HG03060 (cell line): ENCODE measurements around the gene NLGN4X.
A peak's percentile ranks its signal among the peaks of the same experiment; 100 is the strongest.

ENCODE experiments used
- ATAC-seq: cut with Tn5 transposase; IDR thresholded peaks from one replicate; pipeline ENCODE4 v1.9.1; 2021; ENCODE audit warnings: low read depth, moderate number of reproducible peaks; ENCODE audit not compliant: unreplicated experiment

Gene NLGN4X

GRCh38 chrX:6228720-6229119 is at the start of gene NLGN4X:
Gene NLGN4X, minus strand, starts transcription at chrX:6228867. Its CDS starts 77,401 bp downstream, at chrX:6151466.
- ATAC-seq: no peak

DNA sequence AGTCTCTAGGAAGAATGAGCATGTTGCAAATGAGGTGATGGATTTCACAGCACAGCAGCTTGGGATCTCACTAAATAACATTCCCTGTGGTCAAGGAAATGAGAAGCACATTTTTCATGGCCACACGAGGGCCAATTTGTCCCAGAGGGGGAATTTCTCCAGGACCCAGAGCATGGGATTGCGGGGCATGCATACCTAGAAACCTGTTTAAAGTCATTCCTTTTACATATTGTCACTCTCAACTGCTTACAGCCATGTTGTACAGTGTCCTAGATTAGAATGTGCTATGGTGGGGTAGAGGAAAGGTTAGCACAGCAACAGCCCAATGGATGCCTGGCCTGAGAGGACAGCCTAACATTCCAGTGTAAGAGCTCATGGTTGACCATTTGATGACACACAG is 37.4 kb upstream of the NLGN4X start:
- no peak for ATAC-seq

- ATAC-seq: no peak
Observed at GRCh38 chrX:6262959-6263358, 34.3 kb upstream of the NLGN4X start.

DNA sequence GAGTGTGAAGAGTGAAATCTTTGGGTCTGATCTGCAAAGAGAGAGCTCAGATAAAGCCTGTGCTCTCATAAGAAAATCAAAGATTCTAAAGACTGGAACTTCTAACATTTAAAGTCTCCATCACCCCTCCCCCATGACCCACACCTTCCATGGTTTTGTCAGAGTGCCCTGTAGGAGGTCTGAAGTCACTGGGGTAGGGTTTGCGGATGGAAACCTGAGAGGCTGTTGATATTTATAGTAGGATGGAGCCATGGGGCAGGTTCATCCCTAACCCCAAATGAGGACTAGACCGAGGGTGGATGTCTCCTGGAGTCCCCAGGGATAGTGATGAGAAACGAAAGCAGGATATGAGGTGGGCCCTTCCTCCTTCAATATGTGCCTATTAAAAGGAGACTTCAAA is 28.4 kb upstream of the NLGN4X start:
- no peak for ATAC-seq

DNA sequence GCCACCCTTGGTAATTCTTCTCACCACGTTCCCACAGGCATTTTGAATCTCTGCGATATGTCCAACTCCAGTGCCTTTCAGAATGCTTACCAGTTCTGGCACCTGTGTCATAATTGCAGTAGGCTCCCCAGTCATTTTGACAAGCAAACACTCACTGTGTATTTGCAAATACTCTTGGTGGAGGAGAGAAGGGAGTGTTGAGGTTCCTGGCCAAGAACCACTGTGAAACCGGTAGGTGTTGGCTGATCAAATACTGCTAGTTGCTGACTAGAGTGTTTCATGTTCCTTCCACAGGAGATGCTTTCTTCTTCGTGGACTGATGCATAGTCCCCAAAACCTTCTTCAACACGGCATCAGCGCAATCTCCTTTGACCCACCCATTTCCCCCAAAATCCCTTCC is 16.0 kb upstream of the NLGN4X start:
- ATAC-seq: no peak

- ATAC-seq: no peak
Observed at GRCh38 chrX:6238576-6238975, 9.9 kb upstream of the NLGN4X start.

DNA sequence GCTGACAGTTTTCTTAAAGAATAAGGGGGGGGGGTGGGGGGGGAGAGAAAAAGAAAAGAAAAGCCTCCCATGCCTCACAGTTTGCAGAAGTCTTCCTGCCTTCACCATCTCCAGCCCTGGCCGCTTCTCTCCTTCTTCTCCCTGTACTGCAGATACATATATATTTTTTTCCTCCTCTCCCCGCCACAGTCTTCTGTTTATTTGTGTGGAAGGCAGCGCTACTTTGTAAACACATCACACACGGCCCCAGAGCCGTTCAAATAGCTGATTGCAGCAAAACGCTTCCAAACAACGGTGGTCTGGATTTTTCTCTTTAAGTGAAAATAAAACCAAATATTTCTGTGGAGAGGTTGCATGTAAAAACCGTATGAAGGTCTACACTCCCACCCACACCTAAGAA is 732 bp downstream of the NLGN4X start:
- no peak for ATAC-seq

GRCh38 chrX:6227453-6227835 is 1.2 kb downstream of the NLGN4X start:
- ATAC-seq: no peak

GRCh38 chrX:6226596-6227452 is 1.8 kb downstream of the NLGN4X start:
- ATAC-seq: no peak

DNA sequence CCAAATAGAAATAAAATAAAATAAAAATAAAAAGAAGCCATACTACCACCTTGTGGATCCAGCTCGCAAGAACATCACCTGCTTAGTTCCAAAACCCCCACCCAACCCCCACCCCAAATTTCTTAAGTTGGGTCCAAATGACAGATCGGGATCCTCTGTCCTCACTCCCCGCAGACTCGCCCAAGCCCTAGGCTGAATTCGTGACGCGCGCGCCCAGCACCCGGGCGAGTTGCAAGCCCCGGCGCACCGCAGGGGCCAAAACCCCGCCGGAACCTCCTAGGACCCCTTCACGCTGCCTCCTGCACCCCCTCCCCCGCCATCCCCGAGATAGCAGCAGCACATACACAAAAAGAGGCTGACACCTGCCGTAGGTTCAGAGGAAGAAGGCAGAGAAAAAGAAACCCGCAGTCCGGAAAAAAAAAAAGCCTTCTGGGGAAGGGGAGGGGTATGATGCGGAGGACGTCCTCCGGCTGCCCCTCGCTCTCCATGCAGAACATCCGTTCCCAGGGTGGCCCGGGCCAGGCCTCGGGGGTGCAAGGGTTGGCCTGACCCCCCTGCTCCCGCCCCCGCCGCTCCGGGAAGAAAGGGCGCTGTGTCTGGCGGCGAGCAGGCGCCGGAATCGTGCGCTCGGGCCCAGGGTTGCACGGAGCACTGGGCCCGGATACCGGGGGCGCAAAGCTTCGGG is 2.6 kb downstream of the NLGN4X start:
- ATAC-seq: no peak

DNA sequence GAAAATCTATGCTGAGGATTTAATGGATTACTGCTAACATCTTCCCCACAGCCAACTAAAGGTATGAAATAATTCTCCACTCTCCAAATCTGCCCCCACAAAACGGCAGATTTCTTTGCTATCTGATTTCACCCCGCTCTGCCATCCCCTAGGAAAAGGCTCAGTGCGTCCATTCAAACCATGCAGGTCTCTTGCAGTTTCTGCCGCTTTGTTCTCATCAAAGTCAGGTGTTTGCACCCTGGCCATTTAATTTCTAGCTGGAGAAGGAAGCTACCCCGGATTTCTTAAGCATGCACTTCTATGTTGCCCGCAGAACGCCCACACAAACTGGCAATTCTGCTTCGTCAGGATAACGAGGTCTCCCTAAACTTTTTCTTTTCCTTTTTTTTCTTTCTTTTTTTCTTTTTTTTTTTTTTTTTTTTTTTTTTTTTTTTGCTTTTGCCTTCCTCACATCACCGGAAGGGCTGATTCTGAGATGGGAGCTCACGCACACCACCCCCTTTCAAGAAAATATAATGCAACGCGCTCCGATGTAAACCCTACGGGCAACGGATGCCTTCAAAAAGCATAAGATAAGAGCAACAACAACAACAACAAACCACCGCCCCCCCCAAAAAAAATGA is 3.3 kb downstream of the NLGN4X start:
- ATAC-seq: no peak

- no peak for ATAC-seq
Observed at GRCh38 chrX:6223516-6223915, 5.2 kb downstream of the NLGN4X start.

DNA sequence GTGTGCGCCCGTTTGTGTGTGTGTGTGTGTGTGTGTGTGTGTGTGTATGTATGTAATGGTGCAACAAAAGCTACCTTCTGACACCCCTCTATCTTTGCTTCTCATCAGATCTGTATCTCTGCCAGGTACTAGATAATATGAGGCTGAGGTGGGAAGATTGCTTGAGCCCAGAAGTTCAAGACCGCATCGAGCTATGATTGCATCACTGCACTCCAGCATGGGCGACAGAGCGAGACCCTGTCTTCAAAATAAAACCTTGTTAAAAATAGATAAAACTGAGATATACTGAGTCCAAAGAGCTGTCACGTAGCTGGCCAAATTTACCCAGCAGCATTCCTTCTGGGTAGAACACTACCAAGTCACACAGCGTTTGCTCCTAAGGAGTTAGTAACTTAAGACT is 18.4 kb downstream of the NLGN4X start:
- ATAC-seq: no peak

GRCh38 chrX:6203462-6204215 is 25.0 kb downstream of the NLGN4X start:
- no peak for ATAC-seq

DNA sequence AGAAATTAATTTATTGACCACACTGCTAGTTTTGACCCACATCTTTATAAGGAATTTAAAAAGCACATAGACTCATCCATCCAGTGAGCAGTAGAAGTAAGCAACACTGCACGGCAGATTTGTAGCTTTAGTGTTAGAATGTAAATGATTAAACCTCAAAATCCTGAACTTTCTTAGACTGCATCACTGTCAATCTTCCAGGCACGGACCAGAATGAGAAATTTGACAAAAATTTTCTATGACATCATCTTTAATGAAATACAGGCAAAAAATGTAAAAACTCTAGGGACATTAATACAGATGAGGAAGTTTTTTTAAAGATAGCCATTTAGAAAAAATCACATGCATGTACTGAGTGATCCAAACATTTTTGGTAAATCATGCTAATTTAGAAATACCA is 29.2 kb downstream of the NLGN4X start:
- ATAC-seq: no peak

- no peak for ATAC-seq
Observed at GRCh38 chrX:6187256-6187655, 41.4 kb downstream of the NLGN4X start.

DNA sequence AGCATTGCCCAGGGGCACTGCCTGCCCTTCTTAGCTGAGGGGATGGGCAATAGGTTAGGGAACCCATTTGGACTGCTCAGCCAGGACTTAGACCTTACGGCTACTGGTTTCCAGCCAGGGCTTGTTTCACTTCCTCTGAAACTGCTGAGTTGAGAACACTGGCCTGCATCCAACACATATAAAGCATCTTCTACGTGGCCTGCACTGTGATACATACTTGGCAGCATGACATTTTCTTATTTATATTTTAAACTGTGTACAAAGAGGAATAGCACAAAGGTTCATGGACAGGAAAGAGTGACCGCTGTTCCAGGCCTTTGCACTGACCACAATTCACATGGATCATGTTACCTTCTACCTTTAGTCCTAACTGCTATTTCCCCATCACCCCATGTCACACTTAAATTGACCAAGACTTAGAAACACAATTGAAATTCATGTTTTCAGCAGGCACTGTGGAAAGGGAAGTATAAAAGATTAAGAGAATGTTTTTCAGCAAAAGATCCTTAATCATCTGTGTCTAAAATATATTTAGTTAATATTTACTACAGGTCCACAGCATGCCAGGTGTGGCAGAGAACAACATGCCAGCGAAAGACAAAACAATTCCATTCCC is 43.7 kb downstream of the NLGN4X start:
- ATAC-seq: peak; percentile 83

DNA sequence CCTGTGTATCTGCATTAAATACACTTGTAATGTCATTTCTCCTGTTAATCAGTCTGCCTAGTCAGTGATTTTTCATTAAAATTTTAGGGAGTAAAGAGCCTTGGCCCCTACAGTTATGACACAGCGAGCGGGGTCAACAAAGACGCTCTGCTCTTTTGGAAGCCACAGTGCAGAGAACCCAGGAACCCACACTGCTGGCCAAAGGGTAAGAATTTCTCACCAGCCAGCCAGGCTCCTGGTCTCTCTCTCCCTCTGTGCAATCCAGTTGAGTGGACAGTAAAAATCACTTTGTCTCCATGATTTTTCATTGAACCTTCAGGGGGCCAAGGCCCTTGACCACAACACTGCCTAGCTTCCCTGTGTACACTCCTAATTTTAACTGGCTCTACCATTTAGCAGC is 52.8 kb downstream of the NLGN4X start:
- ATAC-seq: no peak

DNA sequence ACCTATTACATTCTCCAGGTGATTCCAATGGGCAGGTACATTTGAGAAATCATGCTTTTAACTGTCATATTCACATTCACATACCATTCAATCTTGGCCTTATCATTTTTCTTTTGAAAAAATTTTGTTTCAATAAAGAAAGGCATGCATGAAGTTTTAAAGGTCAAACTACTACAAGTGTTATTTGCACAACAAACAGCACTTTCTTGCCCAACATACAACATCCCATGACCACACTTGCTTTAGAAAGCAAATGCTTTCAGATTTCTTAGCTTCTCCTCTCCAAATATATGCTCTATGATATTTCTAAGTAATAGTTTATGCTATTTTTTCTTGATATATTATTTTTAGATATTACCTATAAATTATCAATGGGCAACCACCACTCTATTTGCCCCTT is 58.2 kb downstream of the NLGN4X start:
- no peak for ATAC-seq

DNA sequence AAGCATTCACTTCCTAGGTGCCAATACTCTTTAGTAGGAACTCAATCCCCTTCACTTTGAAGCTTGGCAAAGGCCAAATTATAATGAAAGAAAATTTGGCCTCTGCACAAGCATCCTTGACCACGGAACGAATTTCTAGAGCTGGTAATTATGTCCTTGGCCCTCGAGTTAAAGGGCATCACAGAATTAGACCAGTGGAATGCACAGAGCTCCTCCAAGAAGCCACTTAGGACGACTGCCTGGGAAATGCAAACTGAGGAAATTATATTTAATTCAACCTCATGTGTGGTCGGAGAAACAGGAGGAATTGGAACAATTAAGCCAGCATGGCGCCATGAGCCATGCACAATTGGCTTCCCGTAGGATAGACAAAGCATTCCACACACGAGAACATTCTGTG is 59.3 kb downstream of the NLGN4X start:
- no peak for ATAC-seq
